ENCODE measurements around the gene URB1.
"Not testable (repeated sequence)": the region's sequence is repeated elsewhere in the genome, so short reads cannot be mapped to it uniquely, and the experiment has no call there.

The URB1 gene

GRCh38 chr21:32312976-32313375 lies 79.8 kb downstream of the URB1 start:
- no peak for DNase-seq

GRCh38 chr21:32312326-32312725 lies 80.5 kb downstream of the URB1 start:
- DNase-seq = no peak

- no peak for DNase-seq
Observed at GRCh38 chr21:32311621-32312020, 81.2 kb downstream of the URB1 start.

- not testable (repeated sequence) for DNase-seq
Observed at GRCh38 chr21:32310976-32311375, 81.8 kb downstream of the URB1 start.

GRCh38 chr21:32309906-32310460 lies 82.8 kb downstream of the URB1 start:
- no peak for DNase-seq

GRCh38 chr21:32308696-32309095 lies 84.1 kb downstream of the URB1 start:
- no peak for DNase-seq

GRCh38 chr21:32307706-32308105 lies 85.1 kb downstream of the URB1 start:
- DNase-seq = no peak

- no peak for DNase-seq
Observed at GRCh38 chr21:32306021-32306780, 86.6 kb downstream of the URB1 start.

GRCh38 chr21:32304998-32305397 lies 87.8 kb downstream of the URB1 start:
- DNase-seq = no peak

- DNase-seq = no peak
Observed at GRCh38 chr21:32303385-32303784, 89.4 kb downstream of the URB1 start.

GRCh38 chr21:32302560-32302959 lies 90.3 kb downstream of the URB1 start:
- DNase-seq = no peak

- DNase-seq = no peak
Observed at GRCh38 chr21:32301596-32301995, 91.2 kb downstream of the URB1 start.

- DNase-seq = no peak
Observed at GRCh38 chr21:32300117-32300681, 92.6 kb downstream of the URB1 start.

- DNase-seq = no peak
Observed at GRCh38 chr21:32299695-32300094, 93.1 kb downstream of the URB1 start.

- DNase-seq = no peak
Observed at GRCh38 chr21:32298658-32299081, 94.1 kb downstream of the URB1 start, which contains the start of gene MRAP. MRAP (plus strand) TSS chr21:32298855; CDS start chr21:32298972, 117 bp downstream.

- DNase-seq = no peak
Observed at GRCh38 chr21:32298148-32298559, 94.7 kb downstream of the URB1 start.

- no peak for DNase-seq
Observed at GRCh38 chr21:32297449-32297848, 95.4 kb downstream of the URB1 start.

- DNase-seq = no peak
Observed at GRCh38 chr21:32285476-32285875, 107.3 kb downstream of the URB1 start.

GRCh38 chr21:32282992-32283391 lies 109.8 kb downstream of the URB1 start:
- no peak for DNase-seq

- DNase-seq = no peak
Observed at GRCh38 chr21:32281531-32281930, 111.3 kb downstream of the URB1 start.

GRCh38 chr21:32279377-32279680 lies 113.5 kb downstream of the URB1 start:
- DNase-seq = no peak

- DNase-seq = peak; percentile 90
Observed at GRCh38 chr21:32278518-32279376, 114.1 kb downstream of the URB1 start, which contains the start of gene MIS18A. MIS18A (minus strand) TSS chr21:32279049; CDS start chr21:32279014, 35 bp downstream.

- no peak for DNase-seq
Observed at GRCh38 chr21:32278103-32278502, 114.7 kb downstream of the URB1 start.

Measured in GDM1 (cell line).